Keratinocyte (primary cell): ENCODE results near the gene SETD4. TPM values are rescaled to one million over a fixed set of nuclear protein-coding genes. Genes with fewer than 3 reads are reported as not detected.

ENCODE experiments used
- DNase-seq: peaks from one replicate; pipeline ENCODE4 v3.0.0-alpha.2; 2011; ENCODE audit warnings: low read depth, missing footprints, low spot score
- FAIRE-seq: peaks from 2 replicates; lab custom pipeline; 2011; peaks lifted over from hg19 to GRCh38; lab: Jason Lieb, UNC
- H2AFZ ChIP-seq: 2 replicates; pipeline ENCODE4 v1.6.0; 2012; ENCODE audit warnings: low read length, control low read depth, inconsistent platforms; ENCODE audit not compliant: control insufficient read depth
- H3K27ac ChIP-seq: 2 replicates; pipeline ENCODE4 v1.5.1; 2011; ENCODE audit warnings: low read length; ENCODE audit not compliant: control insufficient read depth, insufficient read depth
- H3K27me3 ChIP-seq: 3 replicates; pipeline ENCODE4 v1.6.0; 2011; ENCODE audit warnings: low read length; ENCODE audit not compliant: control insufficient read depth, insufficient read depth; ENCODE audit errors: extremely low read depth
- H3K36me3 ChIP-seq, 2 experiments: 2 replicates in 1 of 2; 3 replicates in 1 of 2; pipeline ENCODE4 v1.5.1; 2011; ENCODE audit warnings: low read length in 2 of 2, mild to moderate bottlenecking in 1 of 2; ENCODE audit not compliant: control insufficient read depth in 2 of 2, insufficient read depth in 2 of 2; ENCODE audit errors: extremely low read depth in 1 of 2
- H3K4me1 ChIP-seq: 3 replicates; pipeline ENCODE4 v1.5.1; 2011; ENCODE audit warnings: low read length; ENCODE audit not compliant: control insufficient read depth, insufficient read depth; ENCODE audit errors: extremely low read depth
- H3K4me2 ChIP-seq: 3 replicates; pipeline ENCODE4 v1.6.0; 2011; ENCODE audit warnings: low read depth, low read length; ENCODE audit not compliant: control insufficient read depth, insufficient read depth; ENCODE audit errors: extremely low read depth
- H3K4me3 ChIP-seq, 3 experiments: fragments of 200-600 bp in 1 of 3; sonication (generic) in 1 of 3; 2 replicates in 2 of 3; 3 replicates in 1 of 3; pipeline ENCODE4 v1.5.1; 2011 to 2016; ENCODE audit warnings: low read length in 3 of 3, mild to moderate bottlenecking in 3 of 3, control low read depth in 2 of 3, inconsistent platforms in 1 of 3, low read depth in 1 of 3, mixed read lengths in 1 of 3, mixed run types in 1 of 3, moderate library complexity in 1 of 3; ENCODE audit not compliant: control insufficient read depth in 2 of 3, insufficient read depth in 2 of 3; ENCODE audit errors: extremely low read depth in 1 of 3
- H3K79me2 ChIP-seq: 2 replicates; pipeline ENCODE4 v1.6.0; 2012; ENCODE audit warnings: low read length; ENCODE audit not compliant: control insufficient read depth, insufficient read depth
- H3K9ac ChIP-seq: 3 replicates; pipeline ENCODE4 v1.6.0; 2011; ENCODE audit warnings: low read length; ENCODE audit not compliant: control insufficient read depth, insufficient read depth; ENCODE audit errors: extremely low read depth
- H3K9me1 ChIP-seq: 3 replicates; pipeline ENCODE4 v1.6.0; 2011; ENCODE audit warnings: low read length; ENCODE audit not compliant: control insufficient read depth, insufficient read depth; ENCODE audit errors: extremely low read depth
- H3K9me3 ChIP-seq: 2 replicates; pipeline ENCODE4 v1.5.1; 2012; ENCODE audit warnings: low read depth, low read length; ENCODE audit not compliant: control insufficient read depth
- H4K20me1 ChIP-seq: 3 replicates; pipeline ENCODE4 v1.6.0; 2011; ENCODE audit warnings: low read length; ENCODE audit not compliant: control insufficient read depth, insufficient read depth; ENCODE audit errors: extremely low read depth
- EZH2 ChIP-seq: IDR thresholded peaks from one replicate; pipeline ENCODE4 v1.6.1; 2012; ENCODE audit warnings: inconsistent platforms, mild to moderate bottlenecking, low read length, moderate library complexity
- dilution Hi-C: fragments of 300-500 bp; cut with MboI; formaldehyde crosslinking; loops from one replicate; pipeline ENCODE4 v1.7.0; 2020; ENCODE audit warnings: low sequenced_read_pairs; ENCODE audit not compliant: extremely low pct_ligation_motif_present
- polyA minus RNA-seq, 3 experiments: library from RNA; depleted of rRNA, polyadenylated mRNA; stranded (reverse); fragments of >200 nt; gene quantifications; 1 replicate in 1 of 3; 2 replicates in 1 of 3; 3 replicates in 1 of 3; pipeline ENCODE4 v1.2.3, GENCODE V29; 2011
- polyA plus RNA-seq, 5 experiments: library from polyadenylated mRNA; depleted of rRNA in 3 of 5; stranded (reverse) in 3 of 5; stranded (forward) in 1 of 5; unstranded in 1 of 5; fragments of >200 nt; gene quantifications; 1 replicate in 1 of 5; 2 replicates in 3 of 5; 3 replicates in 1 of 5; pipeline versions ENCODE4 v1.2.1 to v1.2.3, GENCODE V29; 2011 to 2012; ENCODE audit warnings: missing spikeins in 2 of 5, low read depth in 1 of 5, low replicate concordance in 1 of 5
- TF ChIP-seq, protein P1 (sequence below), 3 experiments: IDR thresholded peaks in 1 of 3; conservative IDR thresholded peaks in 1 of 3; optimal IDR thresholded peaks in 1 of 3; 2 replicates in 2 of 3; 3 replicates in 1 of 3; pipeline versions ENCODE3 to v1.5.1; 2011; ENCODE audit warnings: low read length in 3 of 3, mild to moderate bottlenecking in 3 of 3, moderate library complexity in 2 of 3, control low read depth in 1 of 3, inconsistent platforms in 1 of 3; ENCODE audit not compliant: insufficient read depth in 2 of 3; ENCODE audit errors: extremely low read depth in 1 of 3

Gene SETD4, protein sequence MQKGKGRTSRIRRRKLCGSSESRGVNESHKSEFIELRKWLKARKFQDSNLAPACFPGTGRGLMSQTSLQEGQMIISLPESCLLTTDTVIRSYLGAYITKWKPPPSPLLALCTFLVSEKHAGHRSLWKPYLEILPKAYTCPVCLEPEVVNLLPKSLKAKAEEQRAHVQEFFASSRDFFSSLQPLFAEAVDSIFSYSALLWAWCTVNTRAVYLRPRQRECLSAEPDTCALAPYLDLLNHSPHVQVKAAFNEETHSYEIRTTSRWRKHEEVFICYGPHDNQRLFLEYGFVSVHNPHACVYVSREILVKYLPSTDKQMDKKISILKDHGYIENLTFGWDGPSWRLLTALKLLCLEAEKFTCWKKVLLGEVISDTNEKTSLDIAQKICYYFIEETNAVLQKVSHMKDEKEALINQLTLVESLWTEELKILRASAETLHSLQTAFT
- polyA plus RNA-seq (15.1 to 16.8 TPM (median 15.8 TPM) in 3 replicates), polyA minus RNA-seq (12.2 to 14.2 TPM (median 13.4 TPM) in 3 replicates)
- polyA plus RNA-seq (2011; ENCODE audit: low read depth): 11.3 TPM
- 10.0 and 10.5 TPM in 2 replicates for polyA plus RNA-seq (2011; cell fraction: cytosol; rRNA removed)
- polyA plus RNA-seq (2011; cell fraction: nucleus; rRNA removed): 44.9 and 47.4 TPM in 2 replicates
- polyA plus RNA-seq (2012; ENCODE audit: low replicate concordance): 10.5 and 12.3 TPM in 2 replicates
- polyA minus RNA-seq (2011; cell fraction: cytosol; rRNA and poly(A)+ RNA removed): 9.4 TPM
- 11.4 and 18.9 TPM in 2 replicates for polyA minus RNA-seq (2011; cell fraction: nucleus; rRNA and poly(A)+ RNA removed)

DNA sequence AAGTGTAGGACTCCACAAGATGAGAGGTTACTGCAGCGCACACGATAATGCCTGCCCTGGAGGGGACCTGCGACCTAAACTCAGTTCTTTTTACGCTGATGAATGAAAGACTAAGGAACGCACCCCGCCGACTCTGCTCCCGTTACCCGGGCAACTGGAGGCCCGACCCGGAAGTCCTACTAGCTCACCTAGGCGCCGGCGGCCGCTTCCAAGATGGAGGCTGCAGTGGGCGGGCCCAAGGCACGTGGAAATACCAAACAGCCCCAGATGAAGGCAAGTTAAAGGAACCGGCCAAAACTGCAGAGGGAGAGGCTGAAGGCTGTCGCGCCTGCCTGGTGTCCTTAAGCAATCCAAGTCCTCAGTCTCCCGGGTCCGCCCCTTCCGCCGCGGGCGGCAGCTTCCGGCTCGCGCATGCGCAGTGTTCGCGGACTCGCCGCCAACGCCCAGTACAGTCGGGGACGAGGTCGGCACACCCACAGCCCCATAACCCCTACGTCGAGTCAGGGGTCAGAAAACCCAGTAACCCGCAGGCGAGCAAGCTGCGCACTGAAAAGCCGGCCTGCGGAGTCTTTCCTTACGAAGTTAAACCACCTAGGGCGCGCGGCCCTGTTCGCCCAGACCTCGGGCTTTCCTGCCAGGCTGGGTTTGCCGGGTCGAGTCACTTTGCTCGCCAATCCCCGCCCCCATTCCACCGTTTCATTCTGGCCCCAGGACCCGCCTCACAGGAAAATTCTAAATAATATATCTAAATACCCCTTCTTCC lies at the start of gene SETD4:
Gene SETD4, minus strand, starts transcription at position 368 of the 763 bp plus-strand sequence. CDS start 1,638 bp downstream, outside the sequence.
- Histone ChIP-seq H3K4me3 (peak within 1 kb of the TSS; percentile 92 to 96 (median 96)), H3K4me2 (peak within 1 kb of the TSS; percentile 83), H3K9me1 (no peaks in the 10 kb centered on the region), H4K20me1 (no peaks in the 10 kb centered on the region), H3K27me3 (no peaks in the 10 kb centered on the region), H3K4me1 (peaks cover 17% of the 10 kb centered on the region), H3K9ac (peak within 1 kb of the TSS; percentile 95), H3K9me3 (no peaks in the 10 kb centered on the region), H3K36me3 (peaks cover 8 to 11% of the 10 kb centered on the region in 2 experiments), H3K79me2 (peaks cover 10% of the 10 kb centered on the region), H3K27ac (peak within 1 kb of the TSS; percentile 91), H2AFZ (peak within 1 kb of the TSS; percentile 95)
- TF ChIP-seq, protein P1, sequence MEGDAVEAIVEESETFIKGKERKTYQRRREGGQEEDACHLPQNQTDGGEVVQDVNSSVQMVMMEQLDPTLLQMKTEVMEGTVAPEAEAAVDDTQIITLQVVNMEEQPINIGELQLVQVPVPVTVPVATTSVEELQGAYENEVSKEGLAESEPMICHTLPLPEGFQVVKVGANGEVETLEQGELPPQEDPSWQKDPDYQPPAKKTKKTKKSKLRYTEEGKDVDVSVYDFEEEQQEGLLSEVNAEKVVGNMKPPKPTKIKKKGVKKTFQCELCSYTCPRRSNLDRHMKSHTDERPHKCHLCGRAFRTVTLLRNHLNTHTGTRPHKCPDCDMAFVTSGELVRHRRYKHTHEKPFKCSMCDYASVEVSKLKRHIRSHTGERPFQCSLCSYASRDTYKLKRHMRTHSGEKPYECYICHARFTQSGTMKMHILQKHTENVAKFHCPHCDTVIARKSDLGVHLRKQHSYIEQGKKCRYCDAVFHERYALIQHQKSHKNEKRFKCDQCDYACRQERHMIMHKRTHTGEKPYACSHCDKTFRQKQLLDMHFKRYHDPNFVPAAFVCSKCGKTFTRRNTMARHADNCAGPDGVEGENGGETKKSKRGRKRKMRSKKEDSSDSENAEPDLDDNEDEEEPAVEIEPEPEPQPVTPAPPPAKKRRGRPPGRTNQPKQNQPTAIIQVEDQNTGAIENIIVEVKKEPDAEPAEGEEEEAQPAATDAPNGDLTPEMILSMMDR (optimal IDR thresholded peaks at IDR 0.05 in 1 of 3, IDR thresholded peaks at IDR 0.05 in 1 of 3, conservative IDR thresholded peaks at IDR 0.05 in 1 of 3; ENCODE audit: extremely low read depth in 1 of 3, insufficient read depth in 2 of 3, low read length in 3 of 3): no peak
- TF ChIP-seq EZH2: no peak
- peak; percentile 83 for DNase-seq
- peak; percentile 73 for FAIRE-seq
- dilution Hi-C loops: no loop called here

DNA sequence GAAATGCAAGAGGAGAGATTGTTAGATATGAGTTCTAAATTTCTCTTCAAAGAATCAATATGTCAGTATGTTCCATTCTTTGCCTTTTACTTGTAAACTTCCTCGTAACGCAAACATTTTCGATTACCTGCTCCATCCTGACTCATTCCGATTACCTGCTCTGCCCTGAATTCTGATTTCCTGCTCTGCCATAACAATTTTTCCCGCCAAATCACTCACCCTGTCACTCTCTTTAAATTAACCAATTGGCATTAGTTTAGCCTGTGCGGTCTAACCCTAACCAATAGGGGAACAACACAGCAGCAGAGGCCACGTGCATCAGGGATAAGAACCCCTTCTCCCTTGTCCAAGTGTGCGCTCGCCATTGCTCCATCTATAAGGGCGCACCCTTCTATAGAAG lies 49.5 kb upstream of the SETD4 start:
- Histone ChIP-seq H3K27me3 (no peaks in the 10 kb centered on the region), H3K4me3 (no peak overlapping the region), H3K9me3 (no peaks in the 10 kb centered on the region), H3K27ac (no peak overlapping the region), H3K36me3 (no peaks in the 10 kb centered on the region), H2AFZ (no peak overlapping the region), H3K9me1 (no peaks in the 10 kb centered on the region), H3K9ac (no peak overlapping the region), H3K79me2 (no peaks in the 10 kb centered on the region), H4K20me1 (no peaks in the 10 kb centered on the region), H3K4me1 (peaks cover 8% of the 10 kb centered on the region), H3K4me2 (no peak overlapping the region)
- DNase-seq (no peak), FAIRE-seq (no peak)
- dilution Hi-C loops: no loop called here
- TF ChIP-seq, protein P1 (optimal IDR thresholded peaks at IDR 0.05 in 1 of 3, IDR thresholded peaks at IDR 0.05 in 1 of 3, conservative IDR thresholded peaks at IDR 0.05 in 1 of 3; ENCODE audit: extremely low read depth in 1 of 3, insufficient read depth in 2 of 3, low read length in 3 of 3): no peak
- TF ChIP-seq EZH2: no peak
